HG03039 (cell line): ENCODE measurements around the gene CKAP2L.
"Not testable (repeated sequence)": the region's sequence is repeated elsewhere in the genome, so short reads cannot be mapped to it uniquely, and the experiment has no call there.

Source experiments
- ATAC-seq: cut with Tn5 transposase; IDR thresholded peaks from one replicate; pipeline ENCODE4 v1.9.1; 2021; ENCODE audit warnings: mild to moderate bottlenecking, moderate library complexity; ENCODE audit not compliant: unreplicated experiment

CKAP2L gene

DNA sequence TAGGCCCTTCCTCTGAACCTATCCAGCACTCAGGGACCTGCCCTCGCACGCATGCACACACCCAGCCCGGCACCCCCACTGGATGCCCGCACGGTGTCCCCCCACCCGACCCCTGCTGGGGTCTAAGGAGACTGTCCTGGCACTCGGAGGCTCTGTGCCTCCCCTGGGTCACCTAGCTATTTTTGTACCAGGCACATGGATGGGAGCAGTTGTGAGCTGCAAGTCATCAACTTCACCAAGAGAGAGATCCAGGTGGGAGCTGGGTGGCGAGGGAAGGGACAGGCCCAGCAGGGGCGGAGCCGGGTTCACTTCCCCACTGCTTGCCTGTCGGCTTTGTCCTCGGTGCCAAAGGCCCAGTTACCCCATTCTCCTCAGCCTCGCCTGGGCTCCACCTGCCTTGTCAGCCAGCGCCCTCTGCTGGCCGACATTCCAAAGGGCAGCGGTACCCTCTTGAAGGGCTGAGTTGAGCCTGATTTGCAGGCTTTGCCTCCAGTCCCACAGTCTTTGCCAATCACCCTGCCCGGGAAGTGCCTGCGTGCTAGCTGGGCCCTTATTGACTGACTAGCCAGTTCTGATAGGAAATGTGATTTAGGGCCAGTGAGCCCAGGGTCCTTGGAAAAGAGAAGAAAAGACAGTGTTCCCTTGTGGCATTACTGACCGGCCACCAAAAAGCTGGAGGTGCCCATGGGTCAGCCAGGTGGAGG lies 37.8 kb downstream of the CKAP2L start:
- peak; percentile 63 for ATAC-seq

DNA sequence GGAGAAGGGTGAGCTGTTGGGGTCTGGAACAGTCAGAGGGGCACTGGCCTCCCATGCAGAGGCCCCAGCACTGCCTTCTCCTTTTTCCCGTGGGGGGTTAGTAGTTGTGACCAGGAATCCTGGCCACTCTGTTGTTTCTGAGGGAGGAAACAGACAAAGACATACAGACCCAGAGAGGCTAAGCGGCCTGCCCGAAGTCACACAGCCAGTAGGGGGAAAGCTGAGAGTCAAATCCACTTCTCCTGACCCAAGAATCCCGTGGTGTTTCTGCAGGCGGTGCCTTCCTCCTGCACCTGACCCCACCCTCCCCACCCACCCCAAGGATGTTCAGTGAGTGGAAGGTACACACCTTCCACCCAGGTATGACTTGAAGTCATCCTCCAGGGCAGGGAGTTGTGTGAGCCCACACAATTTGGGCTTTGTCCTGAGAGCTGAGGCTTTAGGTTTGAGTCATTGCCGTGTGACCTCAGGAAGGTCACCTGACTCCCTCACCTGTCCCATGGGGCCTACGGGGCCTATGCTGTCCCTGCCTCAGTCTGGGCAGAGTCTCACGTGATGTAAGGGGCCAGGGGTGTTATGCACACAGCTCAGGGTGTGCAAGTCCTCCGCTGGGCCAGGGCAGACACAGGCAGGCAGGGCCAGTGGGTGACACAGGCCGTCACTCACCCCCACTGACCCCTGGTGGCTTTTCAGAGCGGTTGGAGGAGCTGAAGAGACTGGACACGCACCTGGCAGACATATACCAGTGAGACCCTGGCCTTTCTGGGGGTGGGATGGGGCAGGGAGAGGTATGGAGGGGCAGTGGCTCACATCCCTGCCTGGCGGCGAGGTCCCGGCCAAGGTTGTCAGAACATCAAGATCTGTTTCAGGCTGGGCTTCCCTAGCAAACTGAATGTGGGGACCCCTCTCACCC lies 38.6 kb downstream of the CKAP2L start:
- no peak for ATAC-seq

DNA sequence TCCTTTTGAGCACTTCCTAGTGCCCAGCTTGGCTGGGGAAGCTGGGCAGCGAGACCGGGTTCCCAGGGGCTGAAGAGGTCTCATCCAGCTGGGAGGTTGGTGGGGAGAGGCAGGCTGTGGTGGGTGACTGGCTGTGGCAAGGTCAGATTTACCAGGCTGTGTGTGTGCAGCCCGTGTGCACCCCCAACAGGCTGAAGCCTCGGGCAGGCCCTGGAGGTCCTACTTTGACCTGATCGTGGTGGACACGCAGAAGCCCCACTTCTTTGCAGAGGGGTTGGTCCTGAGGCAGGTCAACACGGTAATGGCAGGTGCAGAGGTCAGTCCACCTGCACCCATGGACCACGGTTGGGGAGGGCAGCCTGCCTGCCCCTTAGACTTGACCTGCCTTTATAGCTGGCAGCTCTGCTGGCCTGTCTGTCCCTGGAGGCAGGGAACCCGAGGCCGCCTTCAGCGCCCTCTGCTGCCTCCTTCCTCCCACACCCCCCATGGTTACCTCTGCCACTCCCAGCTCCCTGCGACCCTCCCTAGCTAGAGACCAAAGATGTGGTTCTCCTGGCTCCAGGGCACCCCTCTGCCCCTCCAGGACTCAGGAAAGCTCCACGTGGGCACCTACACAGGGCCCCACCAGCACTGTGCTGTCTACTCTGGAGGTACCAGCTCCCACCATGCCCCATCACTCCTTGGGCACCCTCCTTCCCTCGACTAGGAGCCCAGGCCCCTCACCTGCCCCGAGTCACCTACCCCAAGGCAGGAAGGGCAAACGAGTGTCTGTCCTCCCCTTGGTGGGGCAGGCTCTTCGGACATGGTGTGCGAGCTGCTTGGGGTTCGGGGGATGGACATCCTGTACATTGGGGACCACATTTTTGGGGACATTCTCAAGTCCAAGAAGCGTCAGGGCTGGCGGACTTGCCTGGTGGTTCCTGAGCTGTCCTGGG lies 39.6 kb downstream of the CKAP2L start:
- no peak for ATAC-seq

DNA sequence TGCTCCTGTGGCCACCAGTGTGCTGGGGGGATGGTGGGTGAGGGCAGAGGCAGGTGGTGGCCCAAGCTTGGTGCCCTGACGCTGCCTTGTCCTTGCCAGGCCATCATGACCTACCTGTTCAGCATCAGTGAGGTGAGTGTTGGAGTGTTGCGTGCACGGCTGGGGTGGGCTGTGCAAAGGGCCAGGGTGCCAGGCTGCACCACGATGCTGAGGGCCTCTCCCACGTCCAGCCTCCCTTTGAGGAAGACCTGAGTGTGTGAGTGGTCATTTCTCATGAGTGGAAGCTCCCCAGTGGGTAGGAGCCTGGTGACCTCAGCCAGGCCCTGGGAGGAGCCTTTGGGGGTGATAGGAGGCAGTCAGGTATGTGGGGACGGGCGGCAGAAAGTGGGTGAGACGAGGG lies 40.4 kb downstream of the CKAP2L start:
- ATAC-seq = no peak

DNA sequence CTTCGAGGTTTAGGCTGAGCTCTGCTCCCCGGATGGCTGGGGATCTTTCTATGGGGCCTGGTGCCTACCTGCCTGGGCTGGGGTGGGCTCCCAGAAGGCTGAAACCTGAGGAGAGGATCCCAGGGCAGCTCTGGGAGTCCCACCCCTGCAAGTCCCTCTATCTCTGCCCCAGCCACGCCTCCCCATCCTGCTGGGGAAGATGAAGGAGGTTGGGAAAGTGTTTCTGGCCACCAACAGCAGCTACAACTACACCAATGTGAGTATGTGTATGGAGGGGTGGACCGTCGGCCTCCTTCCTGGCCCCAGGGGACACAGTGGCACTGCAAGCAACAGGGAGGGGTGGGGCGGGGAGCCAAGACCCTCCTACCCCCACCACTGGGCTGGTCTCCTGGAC lies 40.9 kb downstream of the CKAP2L start:
- ATAC-seq = no peak

DNA sequence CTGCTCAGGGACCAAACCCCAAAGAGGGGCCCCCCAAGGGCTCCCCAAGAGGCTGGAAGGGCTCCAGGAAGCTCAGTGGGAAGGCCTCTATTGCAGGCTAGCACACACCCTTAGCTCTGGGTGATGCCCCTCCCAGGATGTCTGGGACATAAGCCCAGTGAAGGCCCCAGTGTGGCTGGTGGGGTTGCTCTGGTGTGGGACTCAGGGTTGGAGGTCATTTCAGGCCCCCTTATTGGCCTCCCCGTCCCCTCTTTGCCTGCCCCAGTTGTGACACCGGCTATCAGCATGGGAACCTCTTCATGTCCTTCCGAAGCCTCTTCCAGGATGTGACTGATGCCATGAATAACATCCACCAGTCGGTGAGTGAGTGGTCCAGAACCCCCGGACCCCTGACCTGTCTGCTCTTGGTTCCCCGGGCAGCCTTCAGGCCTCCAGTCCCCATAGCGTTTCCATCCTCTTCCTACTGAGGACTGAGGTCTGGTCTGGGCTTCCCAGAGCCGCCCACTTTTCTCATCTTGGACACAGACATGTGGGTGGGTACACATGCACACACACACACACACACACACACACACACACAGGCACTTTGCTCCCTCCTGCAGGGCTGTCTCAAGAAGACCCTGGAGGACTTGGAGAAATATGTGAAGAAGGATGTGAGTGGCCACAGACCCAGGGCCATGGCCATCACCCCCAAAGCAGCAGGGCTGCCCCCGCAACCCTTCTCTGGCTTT lies 41.4 kb downstream of the CKAP2L start:
- no peak for ATAC-seq

DNA sequence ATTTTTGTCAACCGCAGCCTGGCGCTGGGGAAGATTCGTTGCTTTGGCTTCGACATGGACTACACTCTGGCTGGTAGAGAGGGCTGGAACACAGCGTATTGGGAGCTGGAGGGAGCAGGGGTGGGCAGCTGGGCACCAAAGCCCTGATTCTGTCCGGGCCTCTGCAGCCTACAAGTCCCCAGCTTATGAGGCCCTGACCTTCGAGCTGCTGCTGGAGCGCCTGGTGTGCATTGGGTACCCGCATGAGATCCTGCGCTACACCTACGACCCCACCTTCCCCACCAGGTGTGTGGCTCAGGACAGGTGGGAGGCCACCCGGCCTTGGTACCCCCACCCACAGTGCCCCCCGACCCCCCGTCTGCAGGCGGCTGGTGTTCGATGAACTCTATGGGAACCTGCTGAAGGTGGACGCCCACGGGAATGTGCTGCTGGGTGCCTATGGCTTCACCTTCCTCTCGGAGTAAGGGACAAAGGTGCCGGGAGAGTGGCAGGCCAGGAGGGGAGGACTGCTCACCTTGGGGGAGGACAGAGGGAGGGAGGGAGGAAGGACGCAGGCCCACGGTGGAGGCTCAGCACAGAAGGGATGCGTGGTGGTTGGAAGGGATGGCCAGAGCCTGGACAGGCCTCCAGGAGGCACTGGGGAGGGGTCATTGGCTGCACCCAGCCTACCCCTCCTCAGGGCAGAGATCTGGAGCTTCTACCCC lies 42.4 kb downstream of the CKAP2L start:
- no peak for ATAC-seq

DNA sequence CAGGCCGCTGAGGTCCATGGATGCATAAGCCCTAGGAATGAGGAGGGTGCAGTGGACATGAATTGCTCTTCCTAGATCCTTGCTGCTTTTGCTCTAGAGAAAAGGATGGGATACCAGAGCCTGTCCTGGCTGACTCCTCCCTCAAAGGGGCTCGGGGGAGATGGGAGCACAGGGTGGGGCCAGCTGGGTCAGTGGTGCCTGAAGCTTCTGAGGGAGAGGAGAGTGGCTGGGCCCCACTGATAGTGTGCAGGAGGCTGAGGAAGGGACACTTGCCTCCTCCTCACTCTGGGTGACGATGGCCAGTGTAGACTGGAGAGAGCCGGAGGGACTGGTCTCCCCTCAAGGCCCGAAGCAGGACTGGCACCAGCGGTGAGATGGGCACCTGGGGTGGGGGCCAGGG lies 43.6 kb downstream of the CKAP2L start, which contains the start of gene NT5DC4:
Gene NT5DC4 (plus strand): TSS at position 236 of the 400 bp plus-strand sequence. CDS start 60 bp downstream, at position 296.
- ATAC-seq = no peak

DNA sequence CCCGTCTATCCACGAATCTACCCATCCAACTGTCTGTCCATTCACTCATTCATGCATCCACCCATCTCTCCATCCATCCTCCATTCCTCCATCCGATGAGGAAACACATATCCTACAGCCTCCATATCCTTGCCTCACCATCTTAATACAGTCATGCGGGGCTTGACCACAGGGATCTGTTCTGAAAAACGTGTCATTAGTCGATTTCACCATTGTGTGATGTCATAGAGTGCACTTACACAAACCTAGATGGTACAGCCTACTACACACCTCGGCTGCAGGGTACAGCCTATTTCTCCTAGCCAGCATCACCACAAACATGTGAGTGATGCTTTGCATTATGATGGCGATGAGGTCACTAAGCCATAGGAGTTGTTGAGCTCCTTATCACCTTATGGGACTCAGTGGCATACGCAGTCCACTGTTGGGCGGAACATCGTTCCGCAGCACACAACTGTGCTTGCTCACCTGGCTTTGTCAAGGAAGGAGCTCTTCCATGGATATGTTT lies 45.5 kb downstream of the CKAP2L start:
- ATAC-seq = no peak

DNA sequence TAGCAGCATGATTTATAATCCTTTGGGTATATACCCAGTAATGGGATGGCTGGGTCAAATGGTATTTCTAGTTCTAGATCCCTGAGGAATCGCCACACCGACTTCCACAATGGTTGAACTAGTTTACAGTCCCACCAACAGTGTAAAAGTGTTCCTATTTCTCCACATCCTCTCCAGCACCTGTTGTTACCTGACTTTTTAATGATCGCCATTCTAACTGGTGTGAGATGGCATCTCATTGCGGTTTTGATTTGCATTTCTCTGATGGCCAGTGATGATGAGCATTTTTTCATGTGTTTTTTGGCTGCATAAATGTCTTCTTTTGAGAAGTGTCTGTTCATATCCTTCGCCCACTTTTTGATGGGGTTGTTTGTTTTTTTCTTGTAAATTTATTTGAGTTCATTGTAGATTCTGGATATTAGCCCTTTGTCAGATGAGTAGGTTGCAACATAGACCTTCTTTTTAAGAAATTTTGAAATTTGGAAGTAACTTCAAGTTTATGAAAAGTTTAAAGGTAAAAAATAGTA lies 47.5 kb downstream of the CKAP2L start:
- not testable (repeated sequence) for ATAC-seq

DNA sequence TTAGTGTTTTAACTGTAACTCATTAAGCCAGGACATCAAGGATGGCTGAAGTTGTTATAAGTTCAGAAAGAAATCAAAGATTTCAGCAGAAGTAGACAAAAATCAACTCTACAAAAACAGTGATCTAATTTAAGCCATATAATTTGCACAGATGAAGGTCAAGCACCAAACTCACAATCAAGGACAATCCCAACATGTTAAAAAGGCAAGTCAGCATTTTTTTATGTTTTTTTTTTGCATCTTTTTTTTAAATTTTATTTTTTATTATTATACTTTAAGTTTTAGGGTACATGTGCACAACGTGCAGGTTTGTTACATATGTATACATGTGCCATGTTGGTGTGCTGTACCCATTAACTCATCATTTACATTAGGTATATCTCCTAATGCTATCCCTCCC lies 48.3 kb downstream of the CKAP2L start:
- ATAC-seq = not testable (repeated sequence)

DNA sequence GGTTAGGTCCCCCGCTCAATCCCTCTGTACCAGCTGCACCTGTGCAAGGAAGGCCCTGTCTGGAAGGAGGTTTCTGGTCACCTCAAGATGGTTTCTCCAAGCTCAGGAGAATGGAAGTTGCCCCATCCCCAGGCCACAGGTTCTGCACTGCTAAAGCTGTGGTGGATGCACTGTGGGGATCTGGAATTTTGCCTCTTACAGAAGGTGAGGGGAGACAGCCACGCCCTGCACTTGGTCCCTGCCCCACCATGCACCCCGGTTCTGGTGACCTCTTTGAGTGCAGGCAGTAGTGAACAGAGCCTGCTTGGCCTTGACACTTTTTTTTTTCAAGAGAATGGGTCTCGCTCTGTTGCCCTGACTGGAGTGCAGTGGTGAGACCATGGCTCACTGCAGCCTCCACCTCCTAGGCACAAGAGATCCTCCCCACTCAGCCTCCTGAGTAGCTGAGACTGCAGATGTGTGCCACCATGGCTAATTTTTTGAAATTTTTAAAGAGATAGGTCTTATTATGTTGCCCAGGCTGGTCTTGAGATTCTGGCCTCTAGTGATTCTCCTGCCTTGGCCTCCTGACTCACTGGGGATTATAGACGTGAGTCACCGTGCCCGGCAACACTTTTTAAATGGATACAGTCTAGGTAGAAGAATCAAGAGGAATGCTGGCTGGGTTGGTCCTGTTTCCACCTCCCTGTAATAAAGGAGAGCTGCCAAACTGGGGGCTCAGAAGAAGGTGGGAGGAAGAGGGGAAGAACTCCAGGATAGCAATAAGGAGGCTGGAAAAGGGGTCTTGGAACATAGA lies 49.4 kb downstream of the CKAP2L start:
- no peak for ATAC-seq

DNA sequence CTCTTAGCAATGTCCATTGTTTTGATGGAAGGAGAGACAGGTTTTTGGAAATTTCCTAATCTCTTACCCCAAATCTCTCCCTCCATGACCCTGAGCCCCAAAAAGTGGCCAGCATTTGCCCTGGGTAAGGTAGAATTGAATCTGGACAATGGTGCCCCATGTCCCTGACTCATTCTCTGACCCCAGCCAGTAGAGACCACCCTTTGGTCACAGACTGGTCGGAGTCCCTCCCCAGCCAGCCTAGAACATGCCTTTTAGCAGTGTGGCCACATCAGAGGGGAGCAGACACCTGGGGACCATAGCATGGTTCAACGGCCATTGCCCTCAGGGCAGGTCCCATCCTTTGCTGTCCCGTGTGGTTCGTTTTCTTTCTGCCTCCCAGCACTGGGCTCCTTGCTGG lies 50.1 kb downstream of the CKAP2L start:
- ATAC-seq = no peak

DNA sequence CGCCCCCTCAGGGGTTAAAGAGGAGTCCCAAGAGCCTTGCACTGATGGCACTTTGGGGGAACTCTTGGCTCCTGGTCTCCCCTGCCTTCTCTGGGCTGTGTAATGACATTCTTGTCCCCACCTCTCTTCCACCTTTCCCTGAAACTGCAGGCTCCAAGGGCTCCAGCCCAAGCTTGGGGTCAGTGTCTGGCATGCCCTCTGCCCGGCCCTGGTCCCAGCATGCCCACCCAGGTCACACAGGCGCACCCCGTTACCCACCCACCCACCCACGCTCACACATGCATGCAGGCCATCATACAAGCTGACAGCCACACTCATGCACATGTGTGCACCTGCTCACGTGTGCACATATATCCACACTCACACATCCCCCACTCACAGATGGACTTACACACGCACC lies 50.5 kb downstream of the CKAP2L start:
- ATAC-seq = no peak

DNA sequence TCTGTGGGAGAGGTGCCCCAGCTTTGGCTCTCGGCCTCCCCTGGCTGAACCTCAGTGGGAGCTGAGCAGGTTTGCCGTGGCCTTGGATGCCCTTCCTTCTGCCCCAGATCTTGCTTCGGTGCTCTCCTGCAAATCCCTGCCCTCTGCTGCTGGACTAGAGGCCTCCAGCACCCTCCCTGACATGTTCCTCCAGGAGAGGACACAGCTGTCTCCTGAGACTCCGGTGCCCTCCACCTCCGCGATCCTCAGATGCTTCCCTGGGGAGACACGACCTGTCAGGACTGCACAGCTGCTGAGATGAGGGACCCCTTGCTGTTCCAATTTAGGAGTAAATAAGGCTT lies 50.9 kb downstream of the CKAP2L start:
- ATAC-seq = no peak

DNA sequence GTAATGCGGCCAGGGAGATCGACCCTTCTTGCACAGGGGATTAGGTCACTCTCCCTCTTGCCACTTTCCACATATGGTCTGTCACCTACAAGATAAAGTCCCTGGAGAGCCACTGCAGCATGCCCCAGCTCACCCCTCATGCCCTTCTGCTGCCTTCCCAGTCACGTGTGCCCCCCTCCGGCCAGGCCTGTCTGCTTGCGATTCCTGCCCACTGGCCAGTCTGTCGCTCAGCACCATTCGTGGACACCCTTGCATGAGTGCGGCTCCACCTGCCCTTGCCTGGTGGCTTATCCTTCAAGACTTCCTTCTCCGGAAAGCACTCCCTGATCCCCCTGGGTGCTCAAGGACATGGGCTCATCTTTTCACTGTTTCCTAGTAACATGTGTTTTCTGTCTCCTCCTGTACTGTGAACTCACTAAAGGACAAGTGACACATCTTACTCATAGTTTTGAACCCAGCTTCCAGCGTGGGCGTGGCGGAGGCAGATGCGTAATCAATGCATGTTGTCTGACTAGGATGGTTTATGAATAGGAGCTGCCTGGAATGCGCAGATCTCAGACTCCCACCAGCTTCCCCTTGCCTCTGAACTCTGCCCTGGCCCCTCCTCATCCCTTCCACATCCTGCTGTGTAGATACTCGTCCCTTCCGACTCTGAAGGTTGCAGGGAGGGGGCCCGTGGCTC lies 51.4 kb downstream of the CKAP2L start:
- ATAC-seq = no peak

DNA sequence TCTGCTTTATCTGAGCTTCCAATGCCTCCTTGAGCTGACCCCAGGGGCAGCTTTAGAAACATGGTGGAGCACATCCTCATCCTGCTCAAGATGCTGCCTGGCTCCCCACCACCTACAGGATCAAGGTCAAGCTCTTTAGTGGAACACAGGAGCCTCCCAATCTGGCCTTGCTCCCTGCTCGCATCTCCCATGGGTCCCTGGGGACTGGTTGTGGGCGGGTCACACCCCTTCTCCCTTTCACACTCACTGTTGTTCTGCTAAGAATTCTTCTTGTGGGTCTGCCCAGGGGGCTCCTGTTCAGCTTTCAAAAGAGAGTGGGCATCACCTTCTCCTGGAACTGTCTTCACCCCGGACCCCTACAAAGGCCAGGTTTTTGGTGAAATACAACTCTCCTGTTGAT lies 51.9 kb downstream of the CKAP2L start:
- ATAC-seq = no peak
